ENCODE results near the gene LMBRD1.
"Not testable (repeated sequence)": the region's sequence is repeated elsewhere in the genome, so short reads cannot be mapped to it uniquely, and the experiment has no call there.

Gene LMBRD1

DNA sequence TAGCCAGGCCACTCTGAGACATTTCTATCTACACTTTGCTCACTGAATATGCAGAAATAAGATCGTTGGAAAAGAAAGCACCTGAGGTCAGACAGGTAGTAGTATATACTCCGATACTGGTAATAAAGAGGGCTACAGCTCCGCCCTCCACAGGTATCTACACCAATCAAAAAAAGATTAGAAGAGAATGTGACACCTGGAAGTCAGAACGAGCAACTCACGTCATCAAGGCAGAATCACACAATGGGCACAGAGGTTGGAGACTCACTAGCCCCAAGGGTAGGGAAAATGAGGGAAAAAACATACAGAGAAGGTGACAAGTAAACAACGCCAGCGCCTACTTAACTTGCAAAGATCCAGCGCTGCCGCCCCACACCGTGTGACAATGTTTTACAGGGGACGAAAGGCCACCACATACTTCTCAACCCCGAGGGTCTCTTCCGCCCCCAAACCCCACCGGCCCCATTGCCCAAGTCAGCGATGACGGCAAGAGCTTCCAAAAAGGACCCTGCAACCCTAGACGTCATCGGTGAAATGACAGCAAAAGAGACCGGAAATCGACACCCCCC is 653 bp downstream of the LMBRD1 start:
- peak; percentile 21 to 60 (median 47) for DNase-seq

GRCh38 chr6:69795469-69796072 is 1.2 kb downstream of the LMBRD1 start:
- DNase-seq = peak in 1 of 5 donors; percentile 14

- DNase-seq = no peak
Measured at GRCh38 chr6:69792292-69792691, 4.5 kb downstream of the LMBRD1 start.

DNA sequence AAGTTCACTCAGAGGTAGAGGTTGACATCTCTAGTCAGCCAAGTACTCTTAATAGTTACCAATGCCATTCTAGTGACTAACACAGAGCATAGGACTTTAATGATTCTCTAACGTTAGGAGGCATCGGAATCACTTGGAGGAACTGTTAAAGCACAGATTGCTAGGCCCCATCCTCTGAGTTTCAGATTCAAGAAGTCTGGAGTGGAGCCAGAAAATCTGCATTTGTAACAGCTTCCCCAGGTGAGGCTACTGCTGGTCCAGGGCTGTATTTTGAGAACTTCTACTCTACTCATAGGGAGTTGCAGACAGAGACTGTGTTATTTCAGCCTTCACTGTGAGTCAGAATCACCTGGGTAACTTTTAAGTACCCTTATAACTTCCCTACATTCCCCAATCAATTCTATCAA is 5.7 kb downstream of the LMBRD1 start:
- DNase-seq = no peak

DNA sequence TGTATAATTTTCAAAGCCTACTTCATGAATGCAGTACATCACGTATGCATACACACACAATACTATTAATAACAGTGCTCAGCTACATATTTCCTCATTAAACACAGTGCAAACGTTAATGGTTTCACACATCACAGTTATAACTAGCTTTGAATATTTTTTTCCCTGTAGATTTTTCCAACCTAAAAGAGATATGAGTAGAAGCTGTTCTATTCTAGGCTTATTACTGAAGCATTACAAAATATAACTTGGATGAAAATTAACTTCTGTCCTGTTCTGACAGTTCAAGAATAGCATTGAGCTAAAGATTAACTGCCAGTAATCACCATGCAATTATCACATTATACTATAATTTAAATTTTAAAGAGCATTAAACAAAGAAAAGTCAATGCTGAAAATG is 6.2 kb downstream of the LMBRD1 start:
- no peak for DNase-seq

GRCh38 chr6:69789578-69789977 is 7.2 kb downstream of the LMBRD1 start:
- no peak for DNase-seq

DNA sequence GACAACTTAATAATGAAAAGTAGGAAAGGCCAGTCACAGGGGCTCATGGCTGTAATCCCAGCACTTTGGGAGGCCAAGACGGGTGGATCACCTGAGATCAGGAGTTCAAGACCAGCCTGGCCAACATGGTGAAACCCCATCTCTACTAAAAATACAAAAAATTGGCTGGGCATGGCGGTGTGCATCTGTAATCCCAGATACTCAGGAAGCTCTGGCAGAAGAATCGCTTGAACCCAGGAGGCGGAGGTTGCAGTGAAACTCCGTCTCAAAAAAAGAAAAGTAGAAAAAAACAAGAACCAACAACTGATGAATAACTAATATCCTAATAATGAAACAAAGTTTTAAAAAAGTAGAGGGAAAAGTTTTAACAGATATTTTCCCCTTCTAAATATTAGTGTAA is 9.4 kb downstream of the LMBRD1 start:
- not testable (repeated sequence) for DNase-seq

GRCh38 chr6:69785697-69786096 is 11.1 kb downstream of the LMBRD1 start:
- no peak for DNase-seq

DNA sequence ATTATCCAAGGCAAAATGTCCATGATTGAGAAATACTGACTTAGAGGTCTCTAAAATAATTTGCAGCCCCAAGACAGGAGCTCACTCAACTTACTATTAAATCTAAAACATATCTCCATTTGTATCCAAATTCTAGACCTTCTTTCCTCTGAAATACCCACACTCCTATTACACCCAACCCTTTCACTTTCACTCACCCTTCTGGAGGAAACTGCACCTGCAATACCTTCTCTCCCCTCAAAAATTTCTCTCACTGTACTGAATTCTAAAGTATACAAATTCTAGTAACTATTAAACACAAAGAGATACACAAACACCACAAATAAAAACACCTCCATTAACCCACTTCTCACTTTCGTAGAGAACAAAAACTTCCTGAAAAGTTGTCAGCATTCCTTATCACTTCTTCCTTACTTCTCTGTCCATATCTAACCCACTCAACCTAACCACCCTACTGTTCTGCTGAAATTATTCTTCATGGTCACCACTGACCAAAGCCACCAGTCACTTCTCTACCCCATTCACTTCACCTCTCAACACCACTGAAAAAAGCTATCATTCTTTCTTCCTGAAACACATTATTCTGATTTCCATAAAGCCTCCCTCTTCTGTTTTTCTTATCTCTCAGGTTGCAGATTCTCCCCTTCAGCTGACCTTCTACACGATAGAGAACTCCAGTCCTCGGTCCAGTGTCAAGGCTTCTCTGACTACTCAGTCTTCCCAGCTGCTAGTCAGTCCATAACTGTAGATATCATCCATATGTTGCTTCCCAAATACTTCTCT is 12.0 kb downstream of the LMBRD1 start:
- DNase-seq = no peak

GRCh38 chr6:69783108-69783507 is 13.7 kb downstream of the LMBRD1 start:
- DNase-seq = no peak

DNA sequence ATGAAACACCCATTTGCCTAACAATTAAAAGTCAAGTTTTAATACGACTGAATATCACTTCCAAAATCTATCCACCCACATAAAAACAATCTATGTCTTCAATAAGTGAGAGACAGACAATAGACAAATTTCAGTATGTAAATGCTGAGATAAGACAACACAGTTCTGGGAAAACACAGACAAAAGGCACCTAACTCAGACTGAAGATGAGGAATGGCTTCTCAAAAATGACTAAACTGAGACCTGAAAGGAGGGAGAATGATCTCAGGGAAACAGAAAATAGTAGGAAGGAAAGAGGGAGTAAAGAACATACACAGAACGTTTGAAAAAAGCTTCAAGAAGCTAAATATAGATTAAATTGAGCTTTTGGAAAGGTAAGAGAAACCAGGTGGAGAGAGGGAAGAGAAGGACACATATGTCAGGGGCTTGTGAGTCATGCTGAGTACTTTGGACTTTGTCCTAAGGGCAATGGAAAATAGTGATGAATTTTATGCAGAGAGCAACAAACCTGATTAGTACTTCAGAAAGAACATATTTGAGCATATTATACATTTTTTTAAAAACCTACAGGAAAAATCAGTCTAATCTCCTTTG is 16.1 kb downstream of the LMBRD1 start:
- no peak for DNase-seq

- DNase-seq = no peak
Measured at GRCh38 chr6:69775941-69776340, 20.9 kb downstream of the LMBRD1 start.

DNA sequence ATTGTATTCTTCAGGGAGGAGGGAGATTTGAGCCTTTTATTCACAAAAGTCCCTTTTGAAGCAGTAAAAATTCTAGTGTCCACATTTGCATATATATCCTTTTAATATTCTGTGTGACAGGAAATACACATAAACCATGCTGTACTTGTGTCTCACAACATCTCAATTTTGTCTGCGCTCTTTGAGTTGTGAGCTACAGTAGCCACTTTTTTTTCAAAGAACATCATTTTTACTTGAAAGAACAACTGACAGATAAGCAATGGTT is 21.3 kb downstream of the LMBRD1 start:
- DNase-seq = no peak

- DNase-seq = no peak
Measured at GRCh38 chr6:69774740-69775584, 21.8 kb downstream of the LMBRD1 start.

DNA sequence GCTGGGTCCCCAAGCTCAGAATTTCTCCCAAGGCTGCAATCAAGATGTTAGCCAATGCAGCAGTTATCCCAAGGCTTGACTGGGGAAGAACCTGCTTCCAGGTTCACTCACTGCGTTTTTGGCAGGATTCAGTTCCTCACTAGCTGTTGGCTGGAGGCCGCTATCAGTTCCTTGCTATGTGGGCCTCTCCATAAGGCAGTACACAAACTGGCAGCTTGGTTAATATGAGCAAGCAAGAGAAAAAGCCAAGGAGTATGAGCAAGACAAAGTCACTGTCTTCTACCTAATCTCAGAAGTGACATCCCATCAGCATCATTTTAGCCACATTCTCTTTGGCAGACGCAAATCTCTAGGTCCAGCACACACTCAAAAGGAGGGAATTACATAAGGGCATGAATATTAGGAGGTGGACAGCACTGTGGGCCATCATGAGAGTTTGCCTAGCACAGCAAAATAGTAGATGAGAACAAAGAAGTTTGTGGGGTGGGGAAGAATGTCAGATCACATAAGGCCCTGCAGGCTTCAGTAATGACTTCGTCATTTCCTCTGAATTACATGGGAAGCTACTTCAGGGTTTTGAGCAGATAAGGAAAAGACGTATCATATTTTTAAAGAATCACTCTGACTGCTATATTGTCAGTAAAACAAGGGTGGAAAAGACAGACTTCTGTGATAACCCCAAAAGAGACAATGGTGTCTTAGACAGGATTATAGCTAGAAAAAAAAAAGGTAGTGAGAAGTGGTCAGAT is 25.5 kb downstream of the LMBRD1 start:
- no peak for DNase-seq

- no peak for DNase-seq
Measured at GRCh38 chr6:69768664-69769063, 28.1 kb downstream of the LMBRD1 start.

GRCh38 chr6:69763763-69764162 is 33.0 kb downstream of the LMBRD1 start:
- DNase-seq = no peak

DNA sequence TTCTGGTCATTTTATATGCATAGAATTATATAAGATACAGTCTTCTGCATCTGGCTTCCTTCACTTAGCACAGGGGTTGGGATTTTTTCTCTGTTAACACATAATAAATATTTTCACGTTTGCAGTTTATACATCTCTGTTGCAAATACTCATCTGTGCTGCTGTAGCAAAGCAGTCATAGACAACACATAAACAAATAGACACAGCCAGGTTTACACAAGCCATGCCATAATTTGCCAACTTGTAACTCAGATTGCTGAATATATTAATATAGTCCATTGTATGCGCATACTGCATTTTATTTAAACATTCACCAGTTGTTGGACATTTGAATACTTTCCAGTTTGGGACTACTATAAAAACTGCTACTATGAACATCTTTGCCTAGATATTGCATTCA is 35.0 kb downstream of the LMBRD1 start:
- DNase-seq = no peak

GRCh38 chr6:69758214-69758613 is 38.6 kb downstream of the LMBRD1 start:
- DNase-seq = no peak

DNA sequence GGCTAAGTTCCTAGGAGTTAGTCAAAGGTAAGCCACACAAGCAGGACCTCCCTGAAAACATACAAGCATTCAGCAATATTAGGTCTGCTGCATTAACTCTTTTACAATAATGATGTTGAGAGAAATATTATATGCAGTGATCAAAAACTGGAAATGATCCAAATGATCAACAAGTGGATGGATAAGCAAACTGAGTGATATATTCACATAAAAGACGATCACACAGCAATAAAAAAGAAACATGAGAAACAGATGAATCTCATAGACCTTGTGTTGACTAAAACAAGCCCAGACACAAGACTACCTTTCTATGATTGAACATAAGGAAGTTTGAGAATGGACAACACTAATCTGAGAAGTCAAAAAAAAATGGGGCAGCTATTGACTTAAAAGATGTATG is 39.9 kb downstream of the LMBRD1 start:
- no peak for DNase-seq

DNA sequence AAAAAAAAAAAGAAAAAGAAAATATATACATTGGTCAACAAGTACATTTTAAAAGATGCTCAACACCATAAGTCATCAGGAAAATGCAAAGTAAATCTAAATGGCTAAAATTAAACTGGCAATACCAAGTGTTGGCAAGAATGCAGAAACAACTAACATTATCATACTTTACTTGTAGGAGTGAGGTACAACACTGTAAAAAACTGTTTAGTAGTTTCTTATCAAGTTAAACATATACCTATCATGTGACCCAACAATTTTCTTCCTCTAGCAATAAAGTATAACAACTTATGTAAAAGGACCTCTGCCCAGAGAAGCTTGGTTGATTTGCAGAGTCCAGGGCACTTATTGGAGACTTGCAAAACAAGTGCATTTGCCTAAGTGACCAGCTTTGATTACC is 40.4 kb downstream of the LMBRD1 start:
- no peak for DNase-seq

- DNase-seq = no peak
Measured at GRCh38 chr6:69735027-69735426, 61.8 kb downstream of the LMBRD1 start.
